ENCODE results near the gene TUSC1. TPM values are rescaled to one million over a fixed set of nuclear protein-coding genes. Genes with fewer than 3 reads are reported as not detected.
"Not testable (repeated sequence)": the region's sequence is repeated elsewhere in the genome, so short reads cannot be mapped to it uniquely, and the experiment has no call there.

Gene TUSC1
- total RNA-seq, result 7.0 and 9.1 TPM in 2 replicates

- peak; percentile 69 to 80 for DNase-seq (ENCODE audit: low read depth in 2 of 2)
These were observed at the start of gene TUSC1 for GRCh38 chr9:25678147-25678666. Gene TUSC1, minus strand, starts transcription at chr9:25678444. Its CDS starts 132 bp downstream, at chr9:25678312.

- DNase-seq (ENCODE audit: low read depth in 2 of 2), result no peak
These were observed 48.7 kb upstream of the TUSC1 start for GRCh38 chr9:25726871-25727410.

GRCh38 chr9:25724424-25724823 lies 46.2 kb upstream of the TUSC1 start:
- DNase-seq (ENCODE audit: low read depth in 2 of 2), result no peak

- DNase-seq (ENCODE audit: low read depth in 2 of 2), result peak; percentile 9 to 39
These were observed 38.1 kb upstream of the TUSC1 start for GRCh38 chr9:25716220-25716872.

- DNase-seq (ENCODE audit: low read depth in 2 of 2), result no peak
These were observed 31.7 kb upstream of the TUSC1 start for GRCh38 chr9:25709941-25710340.

- DNase-seq (ENCODE audit: low read depth in 2 of 2), result no peak
These were observed 26.6 kb upstream of the TUSC1 start for GRCh38 chr9:25704800-25705199.

GRCh38 chr9:25703701-25704357 lies 25.6 kb upstream of the TUSC1 start:
- no peak for DNase-seq (ENCODE audit: low read depth in 2 of 2)

GRCh38 chr9:25702536-25702935 lies 24.3 kb upstream of the TUSC1 start:
- DNase-seq (ENCODE audit: low read depth in 2 of 2), result no peak

GRCh38 chr9:25700899-25701298 lies 22.7 kb upstream of the TUSC1 start:
- not testable (repeated sequence) for DNase-seq (ENCODE audit: low read depth in 2 of 2)

GRCh38 chr9:25700430-25700829 lies 22.2 kb upstream of the TUSC1 start:
- no peak for DNase-seq (ENCODE audit: low read depth in 2 of 2)

- no peak for DNase-seq (ENCODE audit: low read depth in 2 of 2)
These were observed 13.5 kb upstream of the TUSC1 start for GRCh38 chr9:25691786-25692185.

GRCh38 chr9:25684321-25684720 lies 6.1 kb upstream of the TUSC1 start:
- DNase-seq (ENCODE audit: low read depth in 2 of 2), result no peak

- peak in 1 of 2 donors; percentile 1 for DNase-seq (ENCODE audit: low read depth in 2 of 2)
These were observed 3.0 kb upstream of the TUSC1 start for GRCh38 chr9:25681266-25681665.

GRCh38 chr9:25678846-25679360 lies 659 bp upstream of the TUSC1 start:
- DNase-seq (ENCODE audit: low read depth in 2 of 2), result no peak

- DNase-seq (ENCODE audit: low read depth in 2 of 2), result peak; percentile 67 to 81
These were observed 720 bp downstream of the TUSC1 start for GRCh38 chr9:25677301-25678146.

GRCh38 chr9:25675858-25676257 lies 2.4 kb downstream of the TUSC1 start:
- not testable (repeated sequence) for DNase-seq (ENCODE audit: low read depth in 2 of 2)

GRCh38 chr9:25658571-25658970 lies 19.7 kb downstream of the TUSC1 start:
- DNase-seq (ENCODE audit: low read depth in 2 of 2), result no peak

- no peak for DNase-seq (ENCODE audit: low read depth in 2 of 2)
These were observed 23.8 kb downstream of the TUSC1 start for GRCh38 chr9:25654417-25654816.

GRCh38 chr9:25648116-25648515 lies 30.1 kb downstream of the TUSC1 start:
- peak in 1 of 2 donors; percentile 0 for DNase-seq (ENCODE audit: low read depth in 2 of 2)

GRCh38 chr9:25636026-25636425 lies 42.2 kb downstream of the TUSC1 start:
- DNase-seq (ENCODE audit: low read depth in 2 of 2), result no peak

GRCh38 chr9:25629231-25629630 lies 49.0 kb downstream of the TUSC1 start:
- DNase-seq (ENCODE audit: low read depth in 2 of 2), result no peak

Measured in lung microvascular endothelial cell (primary cell).